ENCODE results near the gene CDH4.

CDH4 gene

DNA sequence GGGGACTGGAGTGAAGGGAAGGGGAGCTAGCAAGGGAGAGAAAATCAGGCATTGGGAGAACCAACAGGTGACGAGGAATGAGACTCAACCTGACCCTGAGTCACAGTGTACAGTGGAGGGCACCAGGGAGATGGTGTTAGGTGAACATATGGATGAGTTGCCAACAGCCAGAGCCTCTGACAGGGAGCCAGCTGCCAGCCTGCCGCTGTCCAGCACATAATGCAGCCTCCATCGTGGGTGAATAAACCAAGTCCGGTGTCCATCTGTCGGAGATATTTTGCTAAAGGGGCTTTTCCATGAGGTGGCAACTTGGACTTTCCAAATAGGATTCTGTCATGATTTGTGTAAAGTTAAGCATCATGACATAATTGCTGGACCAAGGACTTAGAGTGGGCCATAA, 88.1 kb downstream of the CDH4 start:
- TF ChIP-seq, protein P1, sequence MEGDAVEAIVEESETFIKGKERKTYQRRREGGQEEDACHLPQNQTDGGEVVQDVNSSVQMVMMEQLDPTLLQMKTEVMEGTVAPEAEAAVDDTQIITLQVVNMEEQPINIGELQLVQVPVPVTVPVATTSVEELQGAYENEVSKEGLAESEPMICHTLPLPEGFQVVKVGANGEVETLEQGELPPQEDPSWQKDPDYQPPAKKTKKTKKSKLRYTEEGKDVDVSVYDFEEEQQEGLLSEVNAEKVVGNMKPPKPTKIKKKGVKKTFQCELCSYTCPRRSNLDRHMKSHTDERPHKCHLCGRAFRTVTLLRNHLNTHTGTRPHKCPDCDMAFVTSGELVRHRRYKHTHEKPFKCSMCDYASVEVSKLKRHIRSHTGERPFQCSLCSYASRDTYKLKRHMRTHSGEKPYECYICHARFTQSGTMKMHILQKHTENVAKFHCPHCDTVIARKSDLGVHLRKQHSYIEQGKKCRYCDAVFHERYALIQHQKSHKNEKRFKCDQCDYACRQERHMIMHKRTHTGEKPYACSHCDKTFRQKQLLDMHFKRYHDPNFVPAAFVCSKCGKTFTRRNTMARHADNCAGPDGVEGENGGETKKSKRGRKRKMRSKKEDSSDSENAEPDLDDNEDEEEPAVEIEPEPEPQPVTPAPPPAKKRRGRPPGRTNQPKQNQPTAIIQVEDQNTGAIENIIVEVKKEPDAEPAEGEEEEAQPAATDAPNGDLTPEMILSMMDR (IDR thresholded peaks at IDR 0.05; ENCODE audit: low read depth, low read length) = no peak
- no peak overlapping the region for H3K4me3 ChIP-seq (ENCODE audit: low read depth, low read length)

DNA sequence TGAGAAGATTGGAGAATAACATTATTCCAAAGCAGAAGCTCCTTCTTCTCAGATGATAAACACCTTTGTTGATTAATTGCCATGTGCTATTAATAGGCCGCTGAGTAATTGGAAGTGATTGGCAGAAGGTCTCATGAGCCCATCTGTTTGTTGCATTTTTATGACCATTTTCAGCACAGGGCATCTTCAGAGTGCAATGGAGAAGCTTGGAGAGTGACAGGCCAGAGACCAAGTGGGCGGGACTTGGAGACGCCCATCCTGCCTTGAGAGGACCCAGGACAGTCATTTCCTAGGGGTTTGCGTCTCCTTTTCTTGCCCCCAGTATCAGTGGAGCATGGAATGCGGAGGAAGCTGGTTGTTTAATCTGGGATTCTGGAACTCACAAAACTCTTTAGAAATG, 89.5 kb downstream of the CDH4 start:
- no peak overlapping the region for H3K4me3 ChIP-seq (ENCODE audit: low read depth, low read length)
- TF ChIP-seq, protein P1 (IDR thresholded peaks at IDR 0.05; ENCODE audit: low read depth, low read length) = no peak

DNA sequence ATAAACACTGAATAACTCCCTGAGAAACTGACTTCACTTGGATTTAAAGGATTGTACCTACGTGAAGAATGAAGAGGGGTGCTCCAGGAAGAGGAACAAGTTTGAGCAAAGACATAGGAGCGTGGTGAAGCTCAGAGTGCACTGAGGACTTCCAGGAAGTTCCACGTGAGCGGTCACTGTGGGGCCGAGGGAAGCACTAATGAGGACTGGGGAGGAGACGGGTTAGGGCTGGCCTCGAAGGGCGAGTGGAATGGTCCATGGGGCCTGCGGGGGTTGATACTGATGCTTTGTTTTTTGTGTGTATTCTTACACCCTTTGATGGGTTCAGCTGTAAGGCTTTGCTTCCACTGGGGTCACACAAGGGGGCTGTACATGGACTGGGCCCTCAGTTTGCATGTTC, 91.9 kb downstream of the CDH4 start:
- TF ChIP-seq, protein P1 (IDR thresholded peaks at IDR 0.05; ENCODE audit: low read depth, low read length) = no peak
- H3K4me3 ChIP-seq (ENCODE audit: low read depth, low read length) = no peak overlapping the region

DNA sequence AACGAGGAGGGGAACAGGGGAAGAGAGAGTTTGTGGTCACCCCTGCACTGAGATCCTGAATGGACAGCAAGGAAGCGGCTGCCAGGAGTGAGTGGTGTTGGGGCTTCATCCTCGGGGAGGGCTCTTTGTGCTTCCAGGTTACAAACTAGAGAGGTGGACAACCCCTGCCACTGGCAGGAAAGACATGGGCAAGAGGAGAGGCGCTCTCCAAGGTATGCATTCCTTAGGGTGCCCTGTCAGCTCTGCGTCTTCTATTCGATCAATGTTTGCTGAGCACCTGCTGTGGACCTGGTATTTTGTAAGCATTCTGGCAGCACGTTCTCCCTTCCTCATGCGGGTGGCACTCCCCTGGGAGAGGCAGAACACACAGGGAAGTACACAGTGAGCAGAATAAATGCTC, 93.6 kb downstream of the CDH4 start:
- H3K4me3 ChIP-seq (ENCODE audit: low read depth, low read length) = no peak overlapping the region
- TF ChIP-seq, protein P1 (IDR thresholded peaks at IDR 0.05; ENCODE audit: low read depth, low read length) = no peak

DNA sequence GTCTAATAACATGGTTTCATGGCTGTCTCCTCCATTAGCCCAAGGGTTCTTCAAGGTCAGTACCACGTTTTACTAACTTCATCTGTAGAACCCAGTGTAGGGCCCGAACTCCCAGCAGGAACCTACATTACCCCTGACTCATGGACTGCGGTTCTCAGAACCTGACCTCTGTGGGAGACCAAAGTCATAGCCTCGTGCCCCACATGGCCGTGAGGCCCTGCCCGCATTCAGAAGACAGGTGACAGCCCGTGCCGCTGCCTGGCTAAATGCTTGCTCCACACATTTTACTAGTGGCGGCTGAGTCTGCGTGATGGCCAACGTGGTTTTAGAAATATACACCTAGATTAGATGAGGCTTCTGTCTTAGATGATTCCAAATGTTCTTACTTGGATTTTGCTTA, 94.9 kb downstream of the CDH4 start:
- H3K4me3 ChIP-seq (ENCODE audit: low read depth, low read length) = no peak overlapping the region
- TF ChIP-seq, protein P1 (IDR thresholded peaks at IDR 0.05; ENCODE audit: low read depth, low read length) = no peak

DNA sequence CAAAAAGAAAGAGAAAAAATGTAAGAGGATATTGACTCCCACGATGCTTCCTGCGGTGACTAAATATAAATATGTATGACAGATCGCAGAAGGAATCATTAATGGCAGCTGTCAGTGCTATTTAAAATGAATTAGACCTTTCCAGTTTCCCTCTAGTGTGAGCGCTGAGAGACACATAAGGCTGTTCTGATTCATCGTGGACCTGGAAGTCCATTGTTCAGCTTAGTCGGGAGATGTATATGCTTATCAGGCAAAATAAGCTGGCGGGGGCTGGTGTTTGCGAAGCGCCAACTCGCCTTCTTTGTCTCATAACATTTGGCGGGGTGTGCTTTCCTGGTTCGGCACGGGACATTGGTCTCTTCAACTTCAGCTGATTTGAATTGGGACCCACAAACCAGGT, 95.4 kb downstream of the CDH4 start:
- H3K4me3 ChIP-seq (ENCODE audit: low read depth, low read length) = no peak overlapping the region
- TF ChIP-seq, protein P1 (IDR thresholded peaks at IDR 0.05; ENCODE audit: low read depth, low read length) = no peak

DNA sequence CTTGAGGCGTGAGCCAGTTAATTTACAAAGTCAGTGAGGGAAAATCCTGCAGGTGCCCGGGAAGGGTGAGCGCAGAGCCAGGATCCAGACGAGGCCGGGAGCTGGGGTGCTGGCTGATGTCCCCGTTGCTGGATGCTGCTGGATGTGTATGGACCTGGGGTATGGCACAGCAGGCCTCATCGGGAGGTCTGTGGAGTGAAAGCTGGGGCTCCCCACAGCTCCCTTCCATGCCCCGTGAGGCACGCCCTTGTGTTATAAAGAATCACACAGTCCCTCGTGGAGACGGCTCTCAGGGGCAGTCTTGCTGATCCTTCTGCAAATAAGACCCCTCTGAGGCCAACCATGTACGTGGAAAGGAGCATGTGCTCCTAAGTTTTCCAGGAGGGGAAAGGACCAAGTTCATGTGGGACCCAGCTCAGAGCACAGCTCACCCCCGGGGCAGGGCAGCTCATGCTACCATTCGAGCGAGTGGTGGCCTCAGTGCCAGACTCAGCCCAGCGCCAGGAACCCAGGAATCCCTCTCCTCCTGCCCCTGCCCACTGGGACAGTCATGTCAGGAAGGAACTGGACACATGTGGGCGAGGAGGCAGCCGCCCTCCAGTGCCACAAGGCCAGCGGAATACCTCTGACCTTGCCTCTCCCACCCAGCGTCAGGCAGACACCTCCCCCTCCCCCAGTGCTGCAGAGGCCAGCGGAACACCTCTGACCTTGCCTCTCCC, 97.5 kb downstream of the CDH4 start:
- TF ChIP-seq, protein P1 (IDR thresholded peaks at IDR 0.05; ENCODE audit: low read depth, low read length) = no peak
- H3K4me3 ChIP-seq (ENCODE audit: low read depth, low read length) = no peak overlapping the region
